ENCODE data around the gene OLFM2. TPM values are rescaled to one million over a fixed set of nuclear protein-coding genes. Genes with fewer than 3 reads are reported as not detected.

Gene OLFM2
- total and polyA plus RNA-seq, 9 of the 15 experiments (the other 6 are each of a cell fraction or from before 2014, with no cell fraction given) = 0.10 to 0.33 (median 0.23) TPM; not detected in 4

- TF ChIP-seq HDAC3 (IDR thresholded peaks at IDR 0.05; ENCODE audit: borderline replicate concordance, partially characterized antibody) (no peak), ZNF551 (CRISPR knock-in tag; IDR thresholded peaks at IDR 0.05) (no peak), ETV1 (tag; conservative IDR thresholded peaks at IDR 0.05; ENCODE audit: low read depth) (peak; percentile 61), XRCC5 (IDR thresholded peaks at IDR 0.05; ENCODE audit: low read depth, low read length) (peak; percentile 85; the same call in 1 of the 2 replicates), WHSC1 (IDR thresholded peaks at IDR 0.05; ENCODE audit: low read length) (no peak), CREB5 (CRISPR knock-in tag; IDR thresholded peaks at IDR 0.05) (no peak), TCF3 (CRISPR knock-in tag; IDR thresholded peaks at IDR 0.05) (0 out of 2 replicates have a peak, but pooled peaks have one; percentile 5), ZKSCAN1 (IDR thresholded peaks at IDR 0.05; ENCODE audit: low read depth, low read length) (no peak), SMC3 (conservative IDR thresholded peaks at IDR 0.05; ENCODE audit: insufficient read depth, low read depth, low read length) (no peak), KLF1 (tag; IDR thresholded peaks at IDR 0.05) (peak; percentile 70), BACH1 (tag; IDR thresholded peaks at IDR 0.05) (no peak), NCOR1 (IDR thresholded peaks at IDR 0.05) (no peak), HEY1 (CRISPR knock-in tag; IDR thresholded peaks at IDR 0.05; ENCODE audit: borderline replicate concordance) (no peak), HLTF (IDR thresholded peaks at IDR 0.05) (peak; percentile 65; the same call in 1 of the 2 replicates), TFAM (CRISPR knock-in tag; conservative IDR thresholded peaks at IDR 0.05) (no peak), ZEB2 (IDR thresholded peaks at IDR 0.05) (peak; percentile 72), ZNF174 (CRISPR knock-in tag; IDR thresholded peaks at IDR 0.05) (no peak), TRIM28 (IDR thresholded peaks at IDR 0.05) (no peak), SNAPC5 (CRISPR knock-in tag; IDR thresholded peaks at IDR 0.05) (no peak), ELF1 (tag; IDR thresholded peaks at IDR 0.05) (peak; percentile 93), TEAD4 (IDR thresholded peaks at IDR 0.05; ENCODE audit: low read length) (no peak), TEAD4 (CRISPR knock-in tag; IDR thresholded peaks at IDR 0.05; ENCODE audit: borderline replicate concordance) (no peak), NCOA4 (IDR thresholded peaks at IDR 0.05; ENCODE audit: partially characterized antibody) (no peak), COPS2 (conservative IDR thresholded peaks at IDR 0.05) (no peak), POLR2B (IDR thresholded peaks at IDR 0.05; ENCODE audit: low read depth, partially characterized antibody) (peak; percentile 93), THAP7 (CRISPR knock-in tag; IDR thresholded peaks at IDR 0.05) (no peak), ZNF24 (IDR thresholded peaks at IDR 0.05) (no peak), LARP7 (IDR thresholded peaks at IDR 0.05) (no peak), U2AF1 (optimal IDR thresholded peaks at IDR 0.05; ENCODE audit: low read depth, low read length) (no peak), ZNF133 (CRISPR knock-in tag; IDR thresholded peaks at IDR 0.05) (no peak), SRSF7 (optimal IDR thresholded peaks at IDR 0.05; ENCODE audit: low read depth, low read length) (no peak)
Measured at GRCh38 chr19:9827289-9828238, 108.8 kb downstream of the OLFM2 start, which contains the start of gene UBL5 (continued).
